CMK (cell line): ENCODE measurements around the gene IL5RA.

Experiments
- DNase-seq: peaks from one replicate; pipeline ENCODE4 v3.0.0-alpha.2; 2010; ENCODE audit warnings: low read depth

The IL5RA gene

DNA sequence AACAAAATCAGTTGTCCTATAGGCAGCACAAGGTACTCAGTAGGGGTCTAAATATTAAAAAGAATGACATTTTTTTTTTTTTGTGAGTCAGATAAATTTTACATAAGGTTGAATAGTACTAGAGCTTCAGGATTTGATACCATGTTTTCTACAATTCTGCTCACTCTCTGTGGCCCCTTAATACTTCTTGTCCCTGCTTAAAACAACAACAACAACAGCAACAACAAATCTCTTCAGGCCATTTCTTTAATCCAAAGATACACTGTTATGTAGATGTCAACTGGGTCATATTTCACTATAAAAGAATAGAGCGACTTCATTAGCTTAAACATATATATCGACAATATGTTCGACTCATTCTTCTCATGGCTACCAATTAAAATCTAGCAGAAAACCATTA is 3.0 kb downstream of the IL5RA start:
- DNase-seq, result no peak

DNA sequence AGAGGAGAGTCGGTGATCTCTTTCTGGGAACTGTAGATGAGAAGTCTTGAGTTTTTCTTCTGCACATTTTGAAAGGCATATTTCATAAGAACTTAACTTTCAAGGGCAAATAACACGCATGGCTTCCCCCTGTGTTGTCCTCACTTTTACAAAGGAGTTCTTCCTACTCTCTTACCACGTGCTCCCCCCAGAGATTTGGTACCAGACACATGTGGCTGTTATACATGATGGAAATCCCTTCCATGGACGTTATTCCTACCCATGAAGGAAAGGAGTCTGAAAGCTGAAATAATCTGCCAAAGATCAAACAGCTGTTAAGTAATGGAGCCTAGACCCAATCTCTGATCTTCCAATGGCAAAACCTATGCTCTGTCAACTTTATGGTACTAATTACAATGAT is 4.4 kb downstream of the IL5RA start:
- no peak for DNase-seq

DNA sequence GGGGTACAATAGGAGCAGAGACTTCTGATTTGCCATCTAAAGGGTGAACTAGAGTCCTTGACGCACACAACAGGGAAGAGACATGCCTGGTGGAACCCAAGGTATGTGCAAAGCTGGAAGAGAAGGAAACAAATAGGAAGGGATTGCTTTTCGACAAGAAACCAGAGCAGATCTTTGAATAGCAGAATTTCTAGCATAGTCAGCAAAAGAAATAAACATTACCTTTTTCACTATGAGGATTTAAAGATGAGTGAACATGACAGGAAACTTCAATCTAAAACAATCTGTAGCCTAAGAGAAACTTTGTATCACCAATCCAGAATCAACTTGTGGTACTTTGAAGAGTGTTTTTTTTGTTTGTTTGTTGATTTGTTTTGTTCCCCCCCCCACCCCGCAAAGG is 4.9 kb downstream of the IL5RA start:
- no peak for DNase-seq

DNA sequence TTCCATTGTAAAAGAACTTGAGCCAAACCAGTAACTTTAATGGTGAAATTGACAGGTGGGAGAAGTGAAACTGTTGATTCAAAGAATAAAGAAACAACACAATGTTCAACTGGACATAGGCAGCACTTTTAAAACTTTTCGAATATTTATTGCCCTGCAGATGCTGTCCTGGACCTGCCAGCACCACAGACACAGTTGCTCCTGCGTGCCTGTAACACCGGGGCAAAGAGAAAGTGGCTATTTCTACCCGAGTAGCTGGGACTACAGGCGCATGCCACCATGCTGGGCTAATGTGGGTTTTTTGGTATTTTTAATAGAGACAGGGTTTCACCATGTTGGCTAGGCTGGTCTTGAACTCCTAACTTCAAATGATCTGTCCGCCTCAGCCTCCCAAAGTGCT is 7.4 kb downstream of the IL5RA start:
- DNase-seq, result no peak

DNA sequence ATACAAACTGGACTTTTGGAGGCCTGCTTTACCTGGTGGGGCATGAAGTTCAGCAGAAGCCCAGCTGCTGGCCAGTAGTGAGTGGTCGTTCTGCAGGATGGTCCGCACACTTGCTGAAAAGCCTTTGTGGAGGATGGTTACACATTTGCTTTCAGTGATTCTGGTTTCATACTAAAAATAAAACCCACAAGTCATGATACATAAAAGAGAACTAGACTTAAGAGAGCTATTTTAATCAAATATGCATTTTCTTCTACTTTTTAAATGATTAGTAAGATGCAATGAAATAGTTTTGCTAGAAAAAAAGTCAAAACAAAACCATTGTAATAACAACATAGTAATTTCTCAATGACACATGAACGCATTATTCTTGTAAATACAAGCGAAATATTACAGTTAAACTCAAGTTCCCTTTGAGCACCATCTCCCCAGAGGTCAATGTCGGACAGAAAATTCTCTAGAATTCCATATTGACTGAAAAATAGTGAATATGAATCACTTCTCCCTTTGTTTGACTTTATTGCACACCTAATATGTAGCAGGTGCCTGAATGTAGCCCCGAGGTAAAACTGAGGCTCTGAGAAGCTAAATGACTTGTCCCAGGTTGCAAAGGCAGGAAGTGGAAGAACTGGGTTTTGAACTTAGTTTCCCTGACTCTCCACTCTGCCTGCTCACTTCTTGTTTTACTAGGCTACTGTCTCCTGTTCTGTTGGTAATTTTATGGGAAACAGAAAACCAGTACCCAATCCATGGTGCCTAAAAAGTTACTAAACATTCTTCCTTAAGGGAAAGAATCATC is 8.3 kb downstream of the IL5RA start:
- DNase-seq, result no peak

DNA sequence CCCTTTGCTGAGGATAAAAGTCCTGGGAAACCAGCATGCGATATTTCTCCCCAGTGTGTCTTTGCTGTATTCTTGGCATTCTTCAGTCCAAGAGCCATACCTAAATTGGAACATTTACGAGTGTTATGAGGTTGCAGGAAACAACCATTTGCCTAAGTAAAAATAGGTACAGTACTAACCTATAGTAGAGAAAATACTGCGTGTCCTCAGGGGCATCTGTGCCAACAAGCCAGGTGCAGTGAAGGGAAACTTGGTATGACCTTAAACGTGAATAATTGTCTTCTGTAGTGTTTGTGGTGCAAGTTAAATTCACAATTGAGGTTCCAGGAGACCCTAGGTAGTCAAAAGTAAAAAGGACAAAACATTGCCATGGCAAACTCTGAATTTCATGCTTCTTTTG is 12.2 kb downstream of the IL5RA start:
- no peak for DNase-seq

- no peak for DNase-seq
Observed at GRCh38 chr3:3089017-3089416, 21.2 kb downstream of the IL5RA start.

DNA sequence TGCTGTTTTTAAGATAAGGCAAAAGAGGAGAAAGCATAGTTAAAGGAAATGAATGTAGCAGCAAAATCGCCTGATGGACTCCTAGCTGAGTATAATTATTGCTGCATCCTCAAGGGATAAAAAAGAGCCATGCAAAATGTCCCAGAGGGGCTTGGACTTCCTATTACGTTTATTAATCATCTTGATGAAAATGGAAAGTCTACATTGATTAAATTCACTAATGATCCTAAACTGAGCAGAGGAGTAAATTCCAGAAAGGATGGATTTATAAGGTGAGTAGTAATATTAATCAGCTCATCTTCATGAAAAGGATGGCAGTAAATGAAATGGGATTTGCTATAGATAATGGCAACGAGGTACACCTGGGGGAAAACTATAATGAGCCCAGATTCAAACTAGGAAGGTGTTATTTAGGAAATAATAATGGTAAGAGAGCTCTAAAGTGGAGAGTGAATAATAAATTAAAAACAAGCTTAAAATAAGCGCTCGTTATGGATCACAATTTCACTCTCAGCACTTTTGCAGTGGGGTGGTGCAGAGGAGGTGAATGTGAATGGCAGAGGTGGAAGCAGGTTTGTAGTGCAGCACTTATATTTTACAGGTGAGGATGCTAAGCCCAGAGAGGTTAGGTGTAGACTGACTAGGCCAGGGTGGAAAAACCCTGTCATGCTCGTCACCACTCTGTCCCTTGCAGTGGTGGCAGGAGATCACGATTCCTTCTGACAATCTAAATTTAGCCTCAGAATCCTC is 22.3 kb downstream of the IL5RA start:
- no peak for DNase-seq

DNA sequence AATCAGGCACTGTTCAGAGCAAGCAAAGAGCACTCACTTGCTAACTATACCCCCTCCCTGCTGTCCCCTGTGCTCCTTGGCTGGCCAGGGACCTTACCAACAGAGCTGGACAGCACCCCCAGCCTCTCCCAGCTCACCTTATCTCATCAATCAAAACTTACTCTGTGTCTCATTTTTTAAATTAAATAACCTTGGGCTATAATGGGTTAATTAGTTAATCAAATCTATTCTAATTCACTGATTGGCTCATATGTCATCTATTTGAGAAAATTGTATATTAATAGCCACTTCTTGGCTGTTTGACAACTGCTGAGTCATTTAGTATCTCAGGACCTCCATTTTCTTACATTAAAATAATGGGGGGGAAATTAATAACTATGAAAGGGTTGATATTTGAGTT is 22.9 kb downstream of the IL5RA start:
- DNase-seq, result no peak

- no peak for DNase-seq
Observed at GRCh38 chr3:3086239-3086638, 23.9 kb downstream of the IL5RA start.

- no peak for DNase-seq
Observed at GRCh38 chr3:3085782-3086181, 24.4 kb downstream of the IL5RA start.

DNA sequence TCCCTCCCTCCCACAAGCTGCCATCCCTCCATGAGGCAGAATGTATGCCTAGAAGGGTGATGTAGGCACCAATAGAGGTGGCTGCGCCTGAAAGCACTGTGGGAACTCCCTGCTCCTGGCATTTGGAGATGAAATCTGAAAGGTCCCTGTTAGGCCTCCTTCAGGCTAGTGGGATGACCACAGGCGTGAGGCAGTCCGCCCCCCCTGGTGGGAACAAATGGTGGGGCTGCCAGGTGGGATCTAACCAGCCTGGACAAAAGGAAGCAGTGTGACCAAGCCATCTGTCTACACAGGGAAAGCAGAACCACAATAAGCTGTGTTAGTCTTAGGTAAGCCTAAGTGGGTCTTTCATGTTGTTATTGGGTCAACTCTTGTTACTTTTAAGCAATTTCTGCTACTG is 25.3 kb downstream of the IL5RA start:
- no peak for DNase-seq

DNA sequence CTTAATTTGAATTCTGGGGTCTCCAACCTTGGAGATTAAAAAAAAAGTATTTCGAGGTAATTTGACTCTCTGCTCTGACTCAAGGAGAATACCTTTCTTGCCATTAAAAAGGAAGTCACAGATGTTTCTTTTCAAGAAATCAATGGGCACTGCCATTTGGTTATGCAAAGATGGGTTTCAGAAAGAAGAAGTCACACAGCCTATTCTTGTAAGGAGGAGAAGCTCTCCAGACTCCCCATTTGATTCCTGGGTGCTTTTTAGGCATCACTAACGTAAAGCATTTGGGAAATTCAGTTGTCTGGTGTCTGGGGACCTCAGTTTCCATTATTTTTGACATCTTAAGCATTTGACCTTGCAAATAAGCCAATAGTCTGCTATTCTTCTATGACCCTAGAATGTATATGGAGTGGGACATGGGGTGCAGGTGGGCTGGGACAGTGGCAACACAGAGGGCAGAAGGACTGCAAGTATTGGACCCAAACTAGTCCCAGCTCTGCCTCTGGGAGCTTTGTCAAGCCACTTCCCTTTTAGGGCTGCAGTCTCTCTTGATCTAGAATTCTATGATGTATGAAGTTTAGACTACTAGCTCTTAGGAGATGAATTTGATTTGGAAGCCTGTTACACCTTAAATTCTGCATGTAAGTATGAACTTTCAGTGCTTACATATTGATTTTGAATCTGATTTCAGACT is 27.8 kb downstream of the IL5RA start:
- no peak for DNase-seq

DNA sequence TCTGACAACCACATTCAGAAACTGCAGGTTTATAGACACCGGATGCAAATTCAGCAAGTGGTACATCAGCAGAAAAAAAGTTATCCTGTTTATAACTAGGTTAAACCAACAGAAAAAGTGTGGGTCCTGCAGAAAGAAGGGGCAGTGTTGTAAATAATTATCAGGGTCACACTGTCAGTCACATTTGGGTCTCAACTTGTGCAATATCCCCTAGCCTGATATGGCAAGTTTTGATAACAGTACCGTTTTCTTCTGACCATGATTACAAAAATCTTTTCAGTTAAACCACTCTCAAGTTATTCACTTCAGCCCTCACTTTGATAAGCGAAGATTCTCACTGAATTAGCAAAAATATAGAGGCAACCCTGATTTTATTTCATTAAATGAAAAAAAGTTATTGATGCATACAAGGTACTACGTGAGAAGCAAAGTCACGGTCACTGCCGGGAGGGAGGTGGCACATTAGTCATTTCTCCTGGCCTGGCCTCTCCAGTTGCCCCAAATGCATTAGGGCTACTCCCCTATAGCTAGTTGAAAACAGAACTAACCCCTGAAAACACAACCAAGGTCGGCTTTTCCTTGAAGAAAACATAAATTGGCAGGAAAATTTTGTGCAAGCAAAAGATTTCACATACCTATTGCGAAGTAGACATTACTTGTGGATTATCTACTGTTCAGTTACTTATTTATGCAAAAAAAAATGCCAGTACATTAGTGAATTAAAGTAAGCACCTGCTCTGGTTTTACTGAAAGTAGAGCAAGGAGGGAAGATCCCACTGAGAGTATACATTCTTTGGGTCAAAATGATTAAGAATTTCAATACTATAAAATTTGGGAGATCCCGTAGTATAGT is 28.6 kb downstream of the IL5RA start:
- no peak for DNase-seq

- DNase-seq, result no peak
Observed at GRCh38 chr3:3080309-3080708, 29.9 kb downstream of the IL5RA start.

- no peak for DNase-seq
Observed at GRCh38 chr3:3074551-3075257, 35.5 kb downstream of the IL5RA start.

- DNase-seq, result no peak
Observed at GRCh38 chr3:3071136-3071535, 39.0 kb downstream of the IL5RA start.

DNA sequence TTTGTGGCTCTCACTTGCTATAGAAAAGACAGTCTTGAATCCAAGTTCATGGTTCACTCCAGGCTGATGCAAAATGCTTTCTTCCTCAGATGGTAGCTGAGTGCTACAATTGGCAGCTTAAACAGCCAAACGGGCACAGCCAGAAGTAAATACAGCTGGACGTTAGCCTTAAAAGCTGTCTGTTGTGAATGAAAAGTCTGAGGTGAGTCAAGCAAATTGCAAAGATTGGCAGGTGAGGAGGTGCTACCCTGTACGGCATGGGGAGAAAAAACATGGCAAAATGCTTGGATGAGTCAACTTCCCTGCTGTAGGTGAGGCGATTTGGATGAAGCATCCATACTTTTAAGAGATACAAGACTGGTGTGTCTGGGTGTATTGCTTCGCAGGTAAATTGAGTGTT is 40.5 kb downstream of the IL5RA start:
- DNase-seq, result no peak

GRCh38 chr3:3068358-3068881 is 41.8 kb downstream of the IL5RA start:
- no peak for DNase-seq

DNA sequence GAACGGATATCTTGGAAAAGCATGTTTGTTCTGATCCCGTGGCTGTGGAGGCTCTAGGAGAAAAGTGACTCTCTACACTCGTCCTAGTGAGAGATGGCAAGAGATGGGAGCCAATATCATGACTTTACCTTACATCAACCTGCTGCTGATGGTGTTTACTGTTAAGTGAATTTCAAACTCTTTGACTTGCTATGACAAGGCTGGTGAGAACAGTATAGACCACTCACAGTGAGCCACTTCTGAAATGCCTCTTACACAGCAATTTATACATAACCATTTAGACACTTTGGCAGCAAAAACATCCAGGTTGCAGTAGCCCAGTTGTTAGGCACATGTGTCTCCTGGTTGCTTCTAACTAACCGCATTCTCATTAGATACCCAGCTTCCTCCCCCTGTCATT is 43.3 kb downstream of the IL5RA start:
- DNase-seq, result no peak

- no peak for DNase-seq
Observed at GRCh38 chr3:3066378-3066777, 43.8 kb downstream of the IL5RA start.
